ENCODE measurements around the gene SLCO4A1. TPM values are rescaled to one million over a fixed set of nuclear protein-coding genes. Genes with fewer than 3 reads are reported as not detected.

Gene SLCO4A1
- total and polyA plus RNA-seq, 2 experiments from 2014 or later = 0.15 to 1.0 TPM

GRCh38 chr20:62665826-62666735 is 23.8 kb downstream of the SLCO4A1 start:
- no peaks in the 10 kb centered on the region for H3K4me1 ChIP-seq (ENCODE audit: low read depth)
- DNase-seq (ENCODE audit: low read depth in 1 of 2, low spot score in 1 of 2) = no peak
- H3K27ac ChIP-seq = no peak overlapping the region

DNA sequence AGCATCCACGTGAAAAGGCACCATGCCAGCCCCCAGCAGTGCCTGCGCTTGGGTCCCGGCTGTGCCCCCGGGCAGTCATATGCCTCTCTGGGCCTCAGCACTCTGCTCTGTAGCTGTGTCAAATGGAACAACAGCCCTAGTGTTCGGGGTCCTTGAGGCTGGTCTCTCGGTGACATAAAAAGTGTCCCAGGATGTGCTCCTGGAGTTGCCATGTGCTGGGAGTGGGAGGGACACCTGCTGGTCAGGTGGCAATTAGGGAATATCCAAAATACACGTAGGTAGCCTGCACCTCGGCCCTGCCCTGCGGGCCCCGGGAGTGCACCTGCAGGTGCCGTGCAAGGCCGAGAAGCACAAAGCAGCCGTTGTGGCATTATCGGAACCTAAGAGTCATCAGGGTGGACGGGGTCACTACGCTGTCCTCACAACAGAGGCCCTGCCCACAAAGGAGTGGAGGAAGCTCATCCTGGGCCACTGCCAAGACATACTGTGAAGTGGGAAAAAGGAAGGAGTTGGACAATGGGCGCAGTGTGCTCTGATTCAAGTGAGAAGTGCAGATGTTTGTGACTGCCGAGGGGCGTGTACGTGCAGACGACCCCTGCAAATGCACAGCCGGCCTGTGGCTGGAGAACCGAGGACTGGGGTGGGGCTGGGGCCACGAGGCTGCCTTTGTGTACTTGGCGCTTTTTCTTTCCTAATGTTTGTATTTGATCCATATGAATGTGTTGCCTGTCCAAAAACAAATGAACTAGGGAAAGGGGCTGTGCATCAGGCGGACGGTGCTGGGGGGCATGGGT is 24.6 kb downstream of the SLCO4A1 start:
- H3K4me3 ChIP-seq = no peak overlapping the region
- no peak overlapping the region for H3K27ac ChIP-seq
- peak in 1 of 2 donors; percentile 53 for DNase-seq (ENCODE audit: low read depth in 1 of 2, low spot score in 1 of 2)
- H3K9me3 ChIP-seq (ENCODE audit: low read depth) = no peaks in the 10 kb centered on the region
- no peaks in the 10 kb centered on the region for H3K27me3 ChIP-seq
- no peaks in the 10 kb centered on the region for H3K4me1 ChIP-seq (ENCODE audit: low read depth)
- TF ChIP-seq, protein P1, sequence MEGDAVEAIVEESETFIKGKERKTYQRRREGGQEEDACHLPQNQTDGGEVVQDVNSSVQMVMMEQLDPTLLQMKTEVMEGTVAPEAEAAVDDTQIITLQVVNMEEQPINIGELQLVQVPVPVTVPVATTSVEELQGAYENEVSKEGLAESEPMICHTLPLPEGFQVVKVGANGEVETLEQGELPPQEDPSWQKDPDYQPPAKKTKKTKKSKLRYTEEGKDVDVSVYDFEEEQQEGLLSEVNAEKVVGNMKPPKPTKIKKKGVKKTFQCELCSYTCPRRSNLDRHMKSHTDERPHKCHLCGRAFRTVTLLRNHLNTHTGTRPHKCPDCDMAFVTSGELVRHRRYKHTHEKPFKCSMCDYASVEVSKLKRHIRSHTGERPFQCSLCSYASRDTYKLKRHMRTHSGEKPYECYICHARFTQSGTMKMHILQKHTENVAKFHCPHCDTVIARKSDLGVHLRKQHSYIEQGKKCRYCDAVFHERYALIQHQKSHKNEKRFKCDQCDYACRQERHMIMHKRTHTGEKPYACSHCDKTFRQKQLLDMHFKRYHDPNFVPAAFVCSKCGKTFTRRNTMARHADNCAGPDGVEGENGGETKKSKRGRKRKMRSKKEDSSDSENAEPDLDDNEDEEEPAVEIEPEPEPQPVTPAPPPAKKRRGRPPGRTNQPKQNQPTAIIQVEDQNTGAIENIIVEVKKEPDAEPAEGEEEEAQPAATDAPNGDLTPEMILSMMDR (IDR thresholded peaks at IDR 0.05; ENCODE audit: low read depth, low read length) = no peak
- H3K36me3 ChIP-seq = no peaks in the 10 kb centered on the region

More at GRCh38 chr20:62665826-62666735, 23.8 kb downstream of the SLCO4A1 start:
- Histone ChIP-seq H3K4me3 (no peak overlapping the region), H3K9me3 (ENCODE audit: low read depth) (no peaks in the 10 kb centered on the region), H3K36me3 (no peaks in the 10 kb centered on the region), H3K27me3 (no peaks in the 10 kb centered on the region)
- TF ChIP-seq, protein P1 (IDR thresholded peaks at IDR 0.05; ENCODE audit: low read depth, low read length) = no peak

GRCh38 chr20:62667530-62668440 is 25.5 kb downstream of the SLCO4A1 start:
- H3K9me3 ChIP-seq (ENCODE audit: low read depth) = no peaks in the 10 kb centered on the region
- TF ChIP-seq, protein P1 (IDR thresholded peaks at IDR 0.05; ENCODE audit: low read depth, low read length) = no peak
- H3K36me3 ChIP-seq = no peaks in the 10 kb centered on the region
- no peak for DNase-seq (ENCODE audit: low read depth in 1 of 2, low spot score in 1 of 2)
- no peaks in the 10 kb centered on the region for H3K4me1 ChIP-seq (ENCODE audit: low read depth)
- no peaks in the 10 kb centered on the region for H3K27me3 ChIP-seq
- no peak overlapping the region for H3K4me3 ChIP-seq
- no peak overlapping the region for H3K27ac ChIP-seq

DNA sequence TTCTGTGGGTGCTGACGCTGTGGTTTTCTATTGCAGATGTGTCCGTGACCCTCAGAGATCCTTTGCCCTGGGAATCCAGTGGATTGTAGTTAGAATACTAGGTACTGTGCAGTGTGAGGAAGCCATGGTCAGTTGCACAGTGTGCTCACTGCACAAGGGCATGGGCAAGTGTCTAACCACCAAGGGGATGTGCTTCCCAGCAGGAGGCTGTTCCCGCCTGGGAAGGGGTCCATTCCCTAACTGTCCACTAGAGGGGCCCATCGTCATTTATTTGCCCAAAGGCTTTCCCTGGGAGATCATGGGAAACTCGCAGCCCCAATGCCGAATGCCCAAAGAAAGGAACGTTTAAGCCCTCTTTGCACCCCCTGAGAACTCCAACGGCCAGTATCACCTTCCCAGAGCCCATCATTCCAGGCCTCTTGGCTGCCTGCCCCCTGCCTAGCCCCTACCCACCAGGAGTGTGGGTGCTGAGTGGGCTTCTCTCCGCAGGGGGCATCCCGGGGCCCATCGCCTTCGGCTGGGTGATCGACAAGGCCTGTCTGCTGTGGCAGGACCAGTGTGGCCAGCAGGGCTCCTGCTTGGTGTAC is 26.2 kb downstream of the SLCO4A1 start:
- TF ChIP-seq, protein P1 (IDR thresholded peaks at IDR 0.05; ENCODE audit: low read depth, low read length) = peak; percentile 91
- no peaks in the 10 kb centered on the region for H3K9me3 ChIP-seq (ENCODE audit: low read depth)
- no peak overlapping the region for H3K4me3 ChIP-seq
- no peak overlapping the region for H3K27ac ChIP-seq
- DNase-seq (ENCODE audit: low read depth in 1 of 2, low spot score in 1 of 2) = peak; percentile 81 to 84
- no peaks in the 10 kb centered on the region for H3K27me3 ChIP-seq
- H3K4me1 ChIP-seq (ENCODE audit: low read depth) = no peaks in the 10 kb centered on the region
- H3K36me3 ChIP-seq = no peaks in the 10 kb centered on the region

Measured in cardiac muscle cell (in vitro differentiated cells and primary cell).